ENCODE measurements around the gene MEX3A.
A peak's percentile ranks its signal among the peaks of the same experiment; 100 is the strongest.
"Not testable (repeated sequence)": the region's sequence is repeated elsewhere in the genome, so short reads cannot be mapped to it uniquely, and the experiment has no call there.

The MEX3A gene, protein sequence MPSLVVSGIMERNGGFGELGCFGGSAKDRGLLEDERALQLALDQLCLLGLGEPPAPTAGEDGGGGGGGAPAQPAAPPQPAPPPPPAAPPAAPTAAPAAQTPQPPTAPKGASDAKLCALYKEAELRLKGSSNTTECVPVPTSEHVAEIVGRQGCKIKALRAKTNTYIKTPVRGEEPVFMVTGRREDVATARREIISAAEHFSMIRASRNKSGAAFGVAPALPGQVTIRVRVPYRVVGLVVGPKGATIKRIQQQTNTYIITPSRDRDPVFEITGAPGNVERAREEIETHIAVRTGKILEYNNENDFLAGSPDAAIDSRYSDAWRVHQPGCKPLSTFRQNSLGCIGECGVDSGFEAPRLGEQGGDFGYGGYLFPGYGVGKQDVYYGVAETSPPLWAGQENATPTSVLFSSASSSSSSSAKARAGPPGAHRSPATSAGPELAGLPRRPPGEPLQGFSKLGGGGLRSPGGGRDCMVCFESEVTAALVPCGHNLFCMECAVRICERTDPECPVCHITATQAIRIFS

DNA sequence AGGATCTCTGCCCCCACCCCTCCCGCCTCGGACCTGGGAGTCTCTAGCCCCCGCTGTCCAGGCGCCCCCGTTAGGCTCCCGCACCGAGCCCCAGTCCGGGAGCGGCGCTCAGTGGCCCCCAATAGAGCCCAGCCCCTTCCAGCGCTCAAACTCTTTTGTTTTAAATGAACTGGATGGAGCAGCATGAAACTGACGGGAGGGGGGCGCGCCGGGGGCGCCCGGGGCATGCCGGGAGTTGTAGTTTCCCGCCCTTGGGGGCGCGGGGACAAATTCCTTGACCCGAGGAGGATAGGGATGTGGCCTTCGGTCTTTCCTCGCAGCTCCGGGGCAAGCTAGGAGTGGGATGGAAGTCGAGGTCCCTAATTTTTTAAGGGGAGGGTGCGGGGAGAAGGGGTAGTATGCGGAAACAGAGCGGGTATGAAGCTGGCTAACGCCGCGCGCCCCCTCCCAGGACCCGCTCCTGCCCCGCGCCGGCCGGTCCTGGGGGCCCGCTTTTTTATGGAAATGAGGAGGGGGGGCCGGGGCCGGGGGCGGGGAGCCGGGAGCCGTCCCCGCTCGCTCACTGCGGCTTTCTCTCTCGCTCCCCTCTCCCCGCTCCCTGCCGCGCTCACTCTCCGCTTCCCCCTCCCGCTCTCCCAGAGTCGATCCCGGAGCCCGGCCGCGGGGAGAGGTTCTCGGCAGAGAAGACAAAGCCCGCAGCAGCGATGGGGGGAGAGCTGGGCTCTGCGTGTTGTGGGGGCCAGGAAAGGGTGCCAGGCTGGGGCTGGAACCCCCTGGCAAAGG is at the start of gene MEX3A:
Gene MEX3A (minus strand): TSS at position 157 of the 783 bp plus-strand sequence. CDS start 467 bp downstream, outside the sequence.
- DNase-seq: peak; percentile 70 to 78

- DNase-seq: no peak
Observed at GRCh38 chr1:156130578-156130942, 48.3 kb upstream of the MEX3A start.

DNA sequence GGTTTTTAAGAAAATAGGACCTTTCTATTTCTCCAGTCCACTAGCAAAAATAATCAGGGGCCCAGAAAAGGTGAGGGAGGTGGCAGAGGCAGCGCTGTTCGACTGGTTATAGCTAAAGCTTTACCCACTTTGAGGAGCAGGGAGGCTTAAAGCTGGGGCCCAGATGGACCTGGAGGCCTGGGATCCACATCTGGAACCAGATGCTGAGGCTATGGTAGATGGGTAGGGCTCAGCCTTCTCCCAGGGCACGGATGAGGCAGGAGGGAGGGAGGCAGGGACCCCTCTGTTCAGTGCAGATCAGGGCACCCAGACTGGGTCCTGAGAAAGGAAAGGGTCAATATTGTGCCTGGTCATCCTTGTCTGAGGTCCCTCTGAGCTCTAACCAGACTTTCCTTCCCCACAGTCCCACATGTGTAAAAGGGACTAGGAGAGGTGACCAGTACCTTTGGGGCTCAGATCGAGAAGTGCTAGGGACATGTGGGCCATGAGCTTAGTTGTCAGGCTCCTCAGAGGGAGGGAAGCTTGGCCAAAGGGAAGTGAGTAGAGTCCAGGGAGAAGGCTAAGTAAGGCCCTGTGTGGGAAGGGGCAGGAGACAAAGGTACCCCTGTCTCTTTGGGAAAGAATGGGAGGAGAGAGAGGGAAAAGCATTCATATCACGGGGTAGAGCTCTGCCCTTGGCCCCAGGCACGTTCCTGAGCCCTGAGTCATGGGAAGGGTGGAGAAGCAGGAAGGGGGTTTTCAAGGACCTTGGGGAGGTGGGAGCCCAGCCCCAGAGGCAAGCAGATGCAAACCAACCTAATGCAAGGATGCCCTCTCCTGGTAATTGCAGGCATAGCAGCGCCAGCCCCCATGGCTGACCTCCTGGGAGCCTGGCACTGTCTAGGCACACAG is 47.7 kb upstream of the MEX3A start:
- peak; percentile 50 to 63 for DNase-seq

GRCh38 chr1:156128654-156129597 is 46.7 kb upstream of the MEX3A start:
- DNase-seq: no peak

DNA sequence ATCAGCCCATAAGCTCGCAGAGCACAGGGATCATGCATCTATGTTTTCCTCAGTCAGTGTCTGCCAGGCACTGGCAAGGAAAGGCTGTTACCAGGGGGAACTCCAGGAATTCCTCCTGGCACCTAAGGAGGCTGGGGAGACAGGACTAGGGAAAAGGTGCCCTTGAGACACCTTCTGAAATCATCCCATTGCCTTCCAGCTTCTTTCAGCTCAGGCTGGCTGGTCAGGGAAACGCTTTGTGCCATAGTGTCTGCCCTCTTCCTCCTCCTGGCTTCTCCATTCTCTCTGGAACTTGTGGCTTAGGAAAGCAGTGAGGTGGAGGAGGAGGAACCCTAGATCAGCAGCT is 46.0 kb upstream of the MEX3A start:
- DNase-seq: no peak

- DNase-seq: peak; percentile 88 to 90
Observed at GRCh38 chr1:156126630-156127534, 44.6 kb upstream of the MEX3A start.

DNA sequence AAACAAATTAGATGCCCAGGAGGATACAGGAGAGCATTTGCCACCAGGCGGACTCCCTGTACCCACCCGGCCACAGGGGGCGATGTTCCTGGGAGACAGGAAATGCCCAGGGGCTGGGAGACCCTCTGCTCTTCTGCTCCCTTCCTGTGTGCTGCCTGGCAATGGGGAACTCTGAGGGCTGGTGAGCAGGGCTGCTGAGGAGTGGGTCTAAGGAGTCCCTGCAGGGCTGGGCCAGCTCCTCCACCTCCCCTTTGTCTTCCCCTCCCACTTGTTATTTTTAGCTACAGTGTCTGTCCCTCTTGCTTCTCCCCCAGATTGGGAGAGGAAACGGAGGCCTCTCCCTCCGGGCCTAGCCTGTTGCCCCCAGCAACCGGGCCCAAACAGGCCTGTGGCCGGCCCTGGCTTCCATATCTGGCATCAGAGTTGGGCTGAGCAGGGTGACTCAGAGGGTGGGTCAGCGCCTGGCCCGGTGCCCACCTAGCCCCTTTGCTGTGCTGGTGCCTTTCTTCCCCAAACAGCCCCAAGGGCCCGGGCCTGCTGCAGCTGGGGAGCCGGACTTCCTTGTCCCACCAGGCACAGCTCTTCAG is 43.9 kb upstream of the MEX3A start:
- peak; percentile 97 to 98 for DNase-seq

- not testable (repeated sequence) for DNase-seq
Observed at GRCh38 chr1:156125544-156125943, 43.3 kb upstream of the MEX3A start.

DNA sequence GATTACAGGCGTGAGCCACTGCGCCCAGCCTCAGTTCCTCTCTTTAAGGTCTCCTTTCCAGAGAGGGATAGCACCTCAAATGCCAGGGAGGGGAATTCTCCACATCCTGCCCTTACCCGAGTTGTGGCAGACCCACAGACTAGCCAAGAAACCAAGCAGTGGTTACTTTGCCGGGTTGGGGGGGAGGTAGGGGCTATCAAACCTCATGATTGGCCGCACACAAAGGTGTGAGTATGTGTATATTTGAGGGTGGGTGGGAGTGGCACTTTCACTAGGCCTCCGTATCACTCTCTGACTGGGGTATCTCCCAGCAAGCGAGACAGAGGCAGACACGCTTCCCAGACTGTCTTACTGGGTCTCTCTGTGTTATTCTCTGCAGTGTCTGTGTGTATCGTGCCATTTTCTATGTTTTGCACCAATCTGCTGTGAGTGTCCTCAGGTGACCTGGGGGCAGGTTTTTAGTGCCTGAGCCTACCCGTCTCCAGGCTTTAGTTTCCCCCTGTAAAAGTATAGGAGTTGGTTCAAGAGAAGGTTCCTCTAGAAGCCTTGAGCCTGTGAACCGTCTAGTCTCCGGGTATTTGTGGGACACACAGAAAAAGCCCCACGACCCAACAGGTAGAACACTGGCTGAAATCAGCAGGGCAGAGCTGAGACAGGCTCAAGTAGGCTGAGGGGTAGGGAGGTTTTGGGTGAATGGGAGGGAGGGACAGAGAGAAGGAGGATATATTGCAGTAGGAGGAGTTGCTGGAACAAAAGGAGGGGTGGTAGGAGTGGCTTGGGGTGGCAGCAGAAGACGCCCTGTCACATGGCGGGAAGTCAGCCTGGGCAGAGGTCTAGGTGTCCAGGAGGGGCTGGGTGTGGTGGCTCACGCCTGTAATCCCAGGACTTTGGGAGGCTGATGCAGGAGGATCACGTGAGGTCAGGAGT is 42.6 kb upstream of the MEX3A start:
- no peak for DNase-seq

GRCh38 chr1:156123356-156124196 is 41.3 kb upstream of the MEX3A start:
- DNase-seq: peak; percentile 88 to 91

DNA sequence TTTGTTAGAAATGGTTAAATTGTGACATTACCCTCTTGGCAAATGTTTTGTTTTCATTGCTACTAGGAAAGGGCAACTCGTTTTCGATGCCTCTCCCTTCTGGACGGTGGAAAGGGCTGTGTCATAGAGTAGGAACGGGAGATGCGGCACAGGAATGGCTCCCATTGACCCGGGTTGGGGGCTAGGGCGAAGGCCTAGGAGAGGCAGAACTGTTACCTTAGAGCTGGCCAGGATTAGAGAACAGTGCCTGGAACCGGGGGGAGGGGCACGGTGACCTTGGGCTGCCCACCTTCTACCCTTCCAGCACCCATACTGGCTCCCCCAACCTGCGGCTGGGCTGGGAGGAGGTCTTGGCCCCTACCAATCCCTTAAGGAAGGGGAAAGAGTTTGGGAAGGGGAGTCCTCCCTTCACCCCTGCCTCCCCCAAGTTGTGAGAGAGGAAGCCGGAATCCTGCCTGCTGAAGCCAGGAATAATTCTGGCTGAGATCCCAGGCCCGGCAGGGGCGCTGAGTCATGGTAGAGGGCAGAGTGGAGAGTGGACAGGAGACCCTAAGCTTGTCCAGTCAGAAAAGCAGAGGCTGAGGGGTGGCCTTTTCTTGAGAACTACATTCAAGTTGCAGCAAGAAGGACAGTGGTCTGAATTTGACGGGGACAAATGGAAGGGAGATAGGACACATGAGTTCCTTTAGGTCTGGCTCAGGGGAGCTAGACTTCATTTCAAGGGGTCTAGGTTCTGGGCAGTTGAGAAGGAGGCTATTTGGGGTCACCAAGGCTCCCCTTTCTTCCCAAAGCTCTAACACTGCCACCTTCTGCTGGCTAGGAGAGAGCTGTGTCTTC is 40.5 kb upstream of the MEX3A start:
- no peak for DNase-seq

- no peak for DNase-seq
Observed at GRCh38 chr1:156122086-156122485, 39.8 kb upstream of the MEX3A start.

GRCh38 chr1:156121457-156121856 is 39.2 kb upstream of the MEX3A start:
- no peak for DNase-seq

DNA sequence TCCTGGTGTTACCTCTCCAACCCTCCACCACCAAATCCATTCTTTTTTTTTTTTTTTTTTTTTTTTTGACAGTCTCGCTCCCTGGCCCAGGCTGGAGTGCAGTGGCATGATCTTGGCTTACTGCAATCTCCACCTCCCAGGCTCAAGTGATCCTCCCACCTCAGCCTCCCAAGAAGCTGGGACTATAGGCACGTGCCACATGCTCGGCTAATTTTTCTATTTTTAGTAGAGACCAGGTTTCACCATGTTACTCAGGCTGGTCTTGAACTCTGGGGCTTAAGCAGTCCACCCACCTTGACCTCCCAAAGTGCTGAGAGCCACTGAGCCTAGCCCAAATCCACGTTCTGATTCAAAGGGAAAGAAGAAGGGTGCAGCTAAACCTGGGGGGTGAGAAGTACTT is 38.7 kb upstream of the MEX3A start:
- not testable (repeated sequence) for DNase-seq

DNA sequence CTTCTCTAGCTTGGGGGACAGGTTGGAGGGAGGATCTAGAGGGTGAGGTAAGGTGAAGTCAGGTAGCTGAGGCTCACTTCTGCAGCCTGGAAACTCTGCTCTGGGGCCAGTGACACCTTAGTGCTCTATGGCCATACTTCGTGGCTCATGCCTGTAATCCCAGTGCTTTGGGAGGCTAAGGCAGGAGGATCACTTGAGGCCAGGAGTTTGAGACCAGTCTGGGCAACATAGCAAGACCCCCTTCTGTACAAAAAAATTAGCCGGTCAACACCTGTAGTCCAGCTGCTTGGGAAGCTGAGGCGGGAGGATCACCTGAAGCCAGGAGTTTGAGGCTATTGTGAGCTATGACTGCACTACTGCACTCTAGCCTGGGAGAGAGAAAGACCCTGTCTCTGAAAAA is 38.1 kb upstream of the MEX3A start:
- no peak for DNase-seq

DNA sequence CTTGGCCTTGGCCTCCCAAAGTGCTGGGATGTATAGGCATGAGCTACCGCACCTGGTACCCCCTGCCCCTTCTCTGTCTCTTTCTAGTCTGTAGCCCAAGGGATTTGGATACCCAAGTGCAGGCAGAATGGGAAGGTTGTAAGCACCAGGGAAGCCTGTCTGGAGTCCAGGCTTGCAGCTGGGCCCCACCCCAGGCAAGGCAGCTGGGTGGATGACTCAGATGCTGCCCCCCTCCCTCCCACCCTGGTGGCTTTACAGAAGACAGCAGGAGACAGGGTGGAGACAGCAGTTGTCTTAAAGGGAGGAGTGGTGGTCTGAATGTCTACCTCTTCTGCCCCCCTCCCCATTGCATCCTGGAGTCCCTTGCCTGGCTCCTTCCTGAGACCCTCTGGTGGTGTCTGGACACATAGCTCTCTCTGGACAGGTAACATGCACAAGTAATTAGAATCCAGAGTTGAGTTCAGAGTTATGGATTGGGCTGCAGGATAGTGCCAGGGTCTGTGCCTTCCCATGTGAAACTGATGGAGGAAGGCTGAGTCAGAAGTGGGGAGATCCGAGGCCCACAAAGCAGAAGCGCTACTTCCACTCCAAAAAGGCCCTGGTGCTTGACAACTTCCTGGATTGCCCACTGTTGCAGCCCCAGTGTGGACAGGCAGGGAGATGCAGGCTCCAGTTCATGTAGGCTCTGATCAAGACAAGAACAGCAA is 37.4 kb upstream of the MEX3A start:
- peak; percentile 80 to 82 for DNase-seq
